ENCODE measurements around the gene MORC2. TPM values are rescaled to one million over a fixed set of nuclear protein-coding genes. Genes with fewer than 3 reads are reported as not detected.

The MORC2 gene
- 15.7 TPM for total RNA-seq

DNA sequence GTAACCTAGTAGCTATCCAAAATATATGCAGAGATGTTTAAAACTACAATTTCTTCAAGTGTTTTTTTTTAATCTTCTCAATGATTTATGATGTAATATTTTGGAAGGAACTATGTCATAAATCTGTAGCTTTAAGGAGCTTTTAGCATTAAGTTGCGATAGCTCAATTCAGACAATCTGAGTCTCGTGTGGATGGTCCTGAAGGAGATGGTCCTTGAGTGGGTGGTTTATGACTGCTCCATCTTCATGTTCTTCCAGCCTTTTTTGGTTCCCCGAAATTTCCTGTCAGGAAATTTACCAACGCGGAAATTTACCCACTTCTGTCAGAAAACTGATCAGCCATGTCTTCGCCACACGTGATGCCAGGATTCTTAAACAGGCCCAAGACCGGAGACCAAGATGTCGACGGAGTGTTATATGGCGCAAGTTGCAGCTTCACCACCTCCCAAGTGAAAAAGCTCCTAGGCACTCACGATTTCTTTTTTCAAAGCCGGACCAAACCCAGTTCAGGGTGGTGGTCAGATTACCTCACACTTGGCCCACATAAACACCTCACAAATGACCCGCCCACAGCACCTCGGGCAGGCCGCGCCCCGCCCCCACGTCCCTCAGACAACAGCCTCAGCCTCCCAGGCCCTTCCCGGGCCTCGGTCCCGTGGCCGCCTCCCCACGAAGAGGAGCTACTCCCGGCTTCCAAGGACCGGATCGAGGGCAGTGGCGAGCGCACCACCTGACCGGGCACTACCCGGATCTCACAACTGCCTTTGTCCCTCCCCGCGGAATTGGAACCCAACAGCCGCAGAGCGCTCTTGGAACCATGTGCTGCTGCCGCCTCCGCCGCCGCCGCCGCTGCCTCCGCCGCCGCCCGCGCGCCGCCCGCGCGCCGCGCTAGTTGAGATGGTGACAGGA is at the start of gene MORC2:
TSS of gene MORC2 (minus strand) at position 760 of the 909 bp plus-strand sequence. CDS start 885 bp downstream, outside the sequence.
- Histone ChIP-seq H3K9ac (ENCODE audit: low read depth in 1 of 3, low read length in 3 of 3) (peak within 1 kb of the TSS; percentile 85 to 87 (median 86)), H3K27ac (ENCODE audit: low read depth, low read length) (peak within 1 kb of the TSS; percentile 95), H3K9me3 (ENCODE audit: control insufficient read depth in 3 of 3, low read length in 3 of 3) (peaks cover 0 to 3% (median 0%) of the 10 kb centered on the region in 3 donors), H3K27me3 (ENCODE audit: control insufficient read depth in 3 of 3, insufficient read depth in 3 of 3, low read length in 3 of 3) (no peaks in the 10 kb centered on the region), H3K4me3 (ENCODE audit: low read length in 3 of 3) (peak within 1 kb of the TSS; percentile 76 to 95 (median 79)), H3K4me1 (ENCODE audit: control insufficient read depth in 3 of 3, insufficient read depth in 3 of 3, low read length in 3 of 3) (peaks cover 9 to 70% (median 43%) of the 10 kb centered on the region in 3 donors), H3K36me3 (ENCODE audit: control insufficient read depth in 3 of 3, insufficient read depth in 3 of 3, low read length in 3 of 3) (peaks cover 9 to 20% (median 17%) of the 10 kb centered on the region in 3 donors)

DNA sequence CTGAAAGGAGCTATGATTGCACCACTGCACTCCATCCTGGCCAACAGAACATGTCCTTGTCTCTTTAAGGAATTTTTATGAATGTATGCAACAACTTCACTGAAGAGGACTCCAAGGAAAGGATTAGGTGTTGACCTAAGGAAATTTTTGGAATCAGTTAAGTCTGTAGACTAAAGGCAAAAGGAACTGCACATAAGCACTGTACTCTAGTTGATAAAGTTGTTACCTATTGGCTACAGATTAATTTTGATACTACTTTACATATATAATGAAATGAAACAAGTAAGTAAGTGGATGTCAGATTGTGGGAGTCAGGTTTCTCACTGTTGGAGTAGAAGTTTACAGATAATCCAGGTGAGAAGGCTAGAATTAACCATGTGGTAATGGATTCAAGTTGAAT is 37.0 kb upstream of the MORC2 start:
- Histone ChIP-seq H3K27me3 (ENCODE audit: control insufficient read depth in 3 of 3, insufficient read depth in 3 of 3, low read length in 3 of 3) (peaks cover 0 to 2% (median 0%) of the 10 kb centered on the region in 3 donors), H3K36me3 (ENCODE audit: control insufficient read depth in 3 of 3, insufficient read depth in 3 of 3, low read length in 3 of 3) (no peaks in the 10 kb centered on the region), H3K9ac (ENCODE audit: low read depth in 1 of 3, low read length in 3 of 3) (no peak overlapping the region), H3K27ac (ENCODE audit: low read depth, low read length) (no peak overlapping the region), H3K4me3 (ENCODE audit: low read length in 3 of 3) (no peak overlapping the region), H3K4me1 (ENCODE audit: control insufficient read depth in 3 of 3, insufficient read depth in 3 of 3, low read length in 3 of 3) (no peaks in the 10 kb centered on the region), H3K9me3 (ENCODE audit: control insufficient read depth in 3 of 3, low read length in 3 of 3) (peaks cover 0 to 4% (median 3%) of the 10 kb centered on the region in 3 donors)

DNA sequence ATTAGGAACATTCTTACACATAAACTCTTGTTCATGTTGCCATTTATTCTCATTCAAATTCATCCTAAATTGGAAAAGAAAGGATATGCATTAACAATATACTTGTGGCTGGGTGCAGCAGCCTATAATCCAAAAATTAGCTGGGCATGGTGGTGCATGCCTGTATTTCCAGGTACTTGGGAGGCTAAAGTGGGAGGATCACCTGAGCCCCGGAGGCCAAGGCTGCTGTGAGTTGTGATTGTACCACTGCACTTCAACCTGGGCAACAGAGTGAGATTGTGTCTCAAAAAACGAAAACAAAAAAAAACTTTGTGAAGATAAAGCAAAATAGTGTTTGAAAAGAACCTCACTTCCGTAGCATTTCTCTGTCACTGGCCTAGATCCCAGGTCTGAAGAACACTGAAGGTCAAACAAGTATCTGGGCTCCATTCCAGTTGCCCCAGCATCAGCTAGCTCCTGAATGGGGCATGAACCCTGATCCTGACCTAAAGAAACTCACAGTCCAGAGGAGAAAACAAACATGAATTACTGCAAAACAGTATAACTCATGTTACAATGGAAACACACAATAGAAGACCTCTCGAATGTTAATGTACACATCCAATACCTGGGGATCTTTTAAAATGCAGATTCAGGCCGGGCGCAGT is 32.7 kb upstream of the MORC2 start:
- Histone ChIP-seq H3K9ac (ENCODE audit: low read depth in 1 of 3, low read length in 3 of 3) (no peak overlapping the region), H3K9me3 (ENCODE audit: control insufficient read depth in 3 of 3, low read length in 3 of 3) (peaks cover 0 to 4% (median 3%) of the 10 kb centered on the region in 3 donors), H3K4me3 (ENCODE audit: low read length in 3 of 3) (no peak overlapping the region), H3K27me3 (ENCODE audit: control insufficient read depth in 3 of 3, insufficient read depth in 3 of 3, low read length in 3 of 3) (peaks cover 0 to 2% (median 0%) of the 10 kb centered on the region in 3 donors), H3K4me1 (ENCODE audit: control insufficient read depth in 3 of 3, insufficient read depth in 3 of 3, low read length in 3 of 3) (no peaks in the 10 kb centered on the region), H3K36me3 (ENCODE audit: control insufficient read depth in 3 of 3, insufficient read depth in 3 of 3, low read length in 3 of 3) (no peaks in the 10 kb centered on the region), H3K27ac (ENCODE audit: low read depth, low read length) (no peak overlapping the region)

DNA sequence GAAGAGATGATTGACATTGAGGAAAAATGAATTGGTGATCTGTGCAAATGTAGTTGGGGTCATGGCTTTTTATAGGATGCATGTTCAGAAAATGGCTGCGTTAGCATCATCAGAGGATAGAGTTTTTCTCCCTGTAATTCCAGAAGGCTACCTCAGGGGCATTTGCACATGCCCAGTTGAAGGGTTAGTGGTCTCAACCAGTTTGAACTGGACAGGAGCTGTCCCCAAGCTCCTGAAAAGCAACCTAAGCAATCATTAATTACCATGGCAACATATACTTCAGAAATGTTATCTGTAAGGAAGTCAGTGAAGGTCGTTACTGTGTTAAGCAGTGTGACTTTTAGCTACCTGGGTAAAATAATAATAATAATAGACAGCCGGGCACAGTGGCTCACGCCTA is 29.8 kb upstream of the MORC2 start:
- Histone ChIP-seq H3K4me1 (ENCODE audit: control insufficient read depth in 3 of 3, insufficient read depth in 3 of 3, low read length in 3 of 3) (no peaks in the 10 kb centered on the region), H3K36me3 (ENCODE audit: control insufficient read depth in 3 of 3, insufficient read depth in 3 of 3, low read length in 3 of 3) (no peaks in the 10 kb centered on the region), H3K27ac (ENCODE audit: low read depth, low read length) (no peak overlapping the region), H3K27me3 (ENCODE audit: control insufficient read depth in 3 of 3, insufficient read depth in 3 of 3, low read length in 3 of 3) (peaks cover 0 to 2% (median 0%) of the 10 kb centered on the region in 3 donors), H3K4me3 (ENCODE audit: low read length in 3 of 3) (no peak overlapping the region), H3K9me3 (ENCODE audit: control insufficient read depth in 3 of 3, low read length in 3 of 3) (no peaks in the 10 kb centered on the region), H3K9ac (ENCODE audit: low read depth in 1 of 3, low read length in 3 of 3) (no peak overlapping the region)

DNA sequence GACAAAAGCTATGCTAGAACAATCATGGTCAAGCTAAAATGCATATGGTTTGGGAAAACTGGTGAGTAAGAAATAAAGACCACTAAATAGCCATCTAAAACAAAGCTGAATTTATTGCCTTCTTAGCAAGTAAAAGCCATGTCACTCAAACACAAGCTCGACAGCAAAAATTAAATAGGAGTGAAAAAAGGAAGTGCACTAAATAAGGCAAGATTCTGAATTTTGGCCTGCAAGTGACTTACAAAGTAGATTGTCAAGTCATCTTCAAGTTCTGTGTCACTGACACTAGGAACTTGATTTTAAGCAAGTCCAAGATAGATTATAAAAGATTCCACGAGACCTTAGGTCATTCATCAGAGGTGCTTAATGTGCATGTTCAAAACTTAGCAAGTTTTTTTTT is 27.9 kb upstream of the MORC2 start:
- no peaks in the 10 kb centered on the region for H3K4me1 ChIP-seq (ENCODE audit: control insufficient read depth in 3 of 3, insufficient read depth in 3 of 3, low read length in 3 of 3)
- no peaks in the 10 kb centered on the region for H3K9me3 ChIP-seq (ENCODE audit: control insufficient read depth in 3 of 3, low read length in 3 of 3)
- no peak overlapping the region for H3K9ac ChIP-seq (ENCODE audit: low read depth in 1 of 3, low read length in 3 of 3)
- H3K27me3 ChIP-seq (ENCODE audit: control insufficient read depth in 3 of 3, insufficient read depth in 3 of 3, low read length in 3 of 3): no peaks in the 10 kb centered on the region
- H3K27ac ChIP-seq (ENCODE audit: low read depth, low read length): no peak overlapping the region
- no peak overlapping the region for H3K4me3 ChIP-seq (ENCODE audit: low read length in 3 of 3)
- H3K36me3 ChIP-seq (ENCODE audit: control insufficient read depth in 3 of 3, insufficient read depth in 3 of 3, low read length in 3 of 3): no peaks in the 10 kb centered on the region

DNA sequence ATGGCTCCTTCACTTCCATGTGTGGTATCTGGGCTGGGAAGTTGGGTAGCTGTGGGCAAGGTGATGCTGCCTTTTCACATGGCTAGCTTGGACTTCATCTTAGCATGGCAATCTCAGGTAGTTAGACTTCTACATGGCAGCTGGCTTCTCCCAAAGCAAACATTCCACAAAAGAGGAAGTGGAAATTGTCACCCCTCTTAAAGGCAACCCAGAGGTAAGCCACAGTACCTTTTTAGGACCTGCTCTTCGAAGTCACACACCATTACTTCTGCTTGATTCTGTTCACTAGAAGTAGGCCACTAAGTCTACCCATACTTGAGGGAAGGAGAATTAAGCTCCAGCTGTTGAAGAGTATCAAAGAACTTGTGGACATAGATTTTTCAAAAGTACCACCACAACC is 26.4 kb upstream of the MORC2 start:
- H3K27ac ChIP-seq (ENCODE audit: low read depth, low read length): no peak overlapping the region
- H3K4me1 ChIP-seq (ENCODE audit: control insufficient read depth in 3 of 3, insufficient read depth in 3 of 3, low read length in 3 of 3): no peaks in the 10 kb centered on the region
- H3K4me3 ChIP-seq (ENCODE audit: low read length in 3 of 3): no peak overlapping the region
- H3K9me3 ChIP-seq (ENCODE audit: control insufficient read depth in 3 of 3, low read length in 3 of 3): no peaks in the 10 kb centered on the region
- H3K9ac ChIP-seq (ENCODE audit: low read depth in 1 of 3, low read length in 3 of 3): no peak overlapping the region
- no peaks in the 10 kb centered on the region for H3K36me3 ChIP-seq (ENCODE audit: control insufficient read depth in 3 of 3, insufficient read depth in 3 of 3, low read length in 3 of 3)
- H3K27me3 ChIP-seq (ENCODE audit: control insufficient read depth in 3 of 3, insufficient read depth in 3 of 3, low read length in 3 of 3): no peaks in the 10 kb centered on the region

DNA sequence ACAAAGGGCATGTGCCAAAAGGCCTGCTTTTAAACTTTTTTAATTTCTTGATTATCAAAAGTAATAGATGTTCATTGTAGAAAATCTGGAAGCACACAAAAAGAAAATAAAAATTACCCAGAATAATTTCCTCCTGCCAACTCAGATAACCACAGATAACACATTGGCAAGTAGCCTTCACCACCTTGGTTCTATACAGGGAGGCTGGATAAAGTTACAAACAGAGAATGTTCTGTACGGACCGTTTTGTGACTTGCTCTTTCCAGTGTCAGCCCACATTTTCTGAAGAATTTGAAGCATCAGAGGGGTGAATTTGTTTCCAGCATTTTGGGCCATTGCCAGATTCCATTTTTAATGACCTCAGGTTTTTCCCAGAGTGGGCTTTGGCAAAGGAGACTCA is 24.0 kb upstream of the MORC2 start:
- H3K4me3 ChIP-seq (ENCODE audit: low read length in 3 of 3): no peak overlapping the region
- no peaks in the 10 kb centered on the region for H3K36me3 ChIP-seq (ENCODE audit: control insufficient read depth in 3 of 3, insufficient read depth in 3 of 3, low read length in 3 of 3)
- no peaks in the 10 kb centered on the region for H3K9me3 ChIP-seq (ENCODE audit: control insufficient read depth in 3 of 3, low read length in 3 of 3)
- no peak overlapping the region for H3K27ac ChIP-seq (ENCODE audit: low read depth, low read length)
- no peaks in the 10 kb centered on the region for H3K27me3 ChIP-seq (ENCODE audit: control insufficient read depth in 3 of 3, insufficient read depth in 3 of 3, low read length in 3 of 3)
- no peak overlapping the region for H3K9ac ChIP-seq (ENCODE audit: low read depth in 1 of 3, low read length in 3 of 3)
- H3K4me1 ChIP-seq (ENCODE audit: control insufficient read depth in 3 of 3, insufficient read depth in 3 of 3, low read length in 3 of 3): no peaks in the 10 kb centered on the region

DNA sequence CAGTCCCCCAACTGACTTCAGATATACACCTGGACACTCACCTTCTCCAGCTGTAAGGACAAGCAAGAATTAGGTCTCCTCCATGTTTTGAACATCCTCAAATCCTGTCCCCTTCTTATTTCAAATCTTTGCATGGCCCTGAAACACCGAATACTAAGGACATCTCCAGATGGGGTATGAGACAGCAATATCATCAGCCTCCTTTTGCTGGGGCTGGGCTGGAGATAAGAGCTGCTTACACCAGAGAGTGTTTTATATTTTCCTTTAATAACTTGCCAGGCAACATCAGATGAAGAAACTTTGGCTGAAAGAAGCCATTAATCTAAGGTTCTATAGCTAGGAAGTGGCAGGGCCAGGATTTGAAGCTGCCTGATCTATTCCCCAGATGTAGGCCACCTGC is 22.1 kb upstream of the MORC2 start:
- Histone ChIP-seq H3K36me3 (ENCODE audit: control insufficient read depth in 3 of 3, insufficient read depth in 3 of 3, low read length in 3 of 3) (no peaks in the 10 kb centered on the region), H3K4me1 (ENCODE audit: control insufficient read depth in 3 of 3, insufficient read depth in 3 of 3, low read length in 3 of 3) (no peaks in the 10 kb centered on the region), H3K27ac (ENCODE audit: low read depth, low read length) (no peak overlapping the region), H3K9me3 (ENCODE audit: control insufficient read depth in 3 of 3, low read length in 3 of 3) (no peaks in the 10 kb centered on the region), H3K4me3 (ENCODE audit: low read length in 3 of 3) (no peak overlapping the region), H3K27me3 (ENCODE audit: control insufficient read depth in 3 of 3, insufficient read depth in 3 of 3, low read length in 3 of 3) (no peaks in the 10 kb centered on the region), H3K9ac (ENCODE audit: low read depth in 1 of 3, low read length in 3 of 3) (no peak overlapping the region)

DNA sequence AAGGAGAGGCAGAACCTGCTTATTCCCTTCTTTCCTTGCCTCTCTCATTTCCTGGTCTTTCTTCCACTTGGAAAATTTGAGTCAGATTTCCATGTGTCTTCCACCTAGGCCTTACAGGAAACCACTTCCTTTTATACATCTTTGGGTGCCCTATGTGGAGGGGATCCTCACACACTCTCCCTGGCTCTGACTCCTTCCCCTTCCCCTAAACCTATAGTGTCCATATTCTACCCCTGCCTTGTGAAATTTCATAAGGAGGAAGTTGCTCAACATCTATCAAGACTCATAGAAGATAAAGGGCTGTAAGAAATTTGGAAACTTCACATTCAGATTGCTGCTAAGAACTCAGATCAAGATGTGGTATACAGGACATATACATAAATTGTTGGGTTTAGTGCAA is 20.9 kb upstream of the MORC2 start:
- no peak overlapping the region for H3K4me3 ChIP-seq (ENCODE audit: low read length in 3 of 3)
- no peaks in the 10 kb centered on the region for H3K9me3 ChIP-seq (ENCODE audit: control insufficient read depth in 3 of 3, low read length in 3 of 3)
- no peak overlapping the region for H3K9ac ChIP-seq (ENCODE audit: low read depth in 1 of 3, low read length in 3 of 3)
- H3K27ac ChIP-seq (ENCODE audit: low read depth, low read length): no peak overlapping the region
- no peaks in the 10 kb centered on the region for H3K27me3 ChIP-seq (ENCODE audit: control insufficient read depth in 3 of 3, insufficient read depth in 3 of 3, low read length in 3 of 3)
- H3K4me1 ChIP-seq (ENCODE audit: control insufficient read depth in 3 of 3, insufficient read depth in 3 of 3, low read length in 3 of 3): no peaks in the 10 kb centered on the region
- no peaks in the 10 kb centered on the region for H3K36me3 ChIP-seq (ENCODE audit: control insufficient read depth in 3 of 3, insufficient read depth in 3 of 3, low read length in 3 of 3)

DNA sequence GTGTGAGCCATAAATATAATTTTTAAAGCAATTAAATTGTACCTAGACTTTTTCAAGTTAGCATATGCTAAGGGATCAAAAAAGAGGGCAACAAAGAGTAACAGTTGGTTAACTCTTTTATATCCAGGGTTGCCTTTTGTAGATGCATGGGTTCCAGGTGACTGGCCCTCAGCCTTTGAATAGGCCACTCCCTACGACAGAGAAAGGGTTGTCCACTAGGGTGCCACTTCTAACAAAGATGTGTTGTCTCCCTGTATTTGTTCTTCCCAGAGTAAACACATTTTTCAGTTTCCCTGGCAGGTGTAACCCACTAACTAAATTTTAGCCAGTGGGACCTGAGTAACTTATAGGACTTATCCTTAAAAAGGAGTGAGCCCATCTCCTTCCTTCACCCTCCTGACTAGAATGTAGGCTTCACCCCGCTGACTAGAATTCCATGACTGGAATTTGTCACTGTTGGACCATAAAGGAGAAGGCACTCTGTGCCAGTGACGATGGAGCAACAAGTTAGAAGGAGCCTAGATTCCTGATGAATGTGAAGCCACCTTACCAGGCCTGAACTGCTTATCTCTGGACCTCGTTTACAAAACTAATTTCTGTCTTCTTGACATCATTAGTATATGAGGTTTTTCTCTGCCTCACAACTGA is 17.1 kb upstream of the MORC2 start:
- no peaks in the 10 kb centered on the region for H3K9me3 ChIP-seq (ENCODE audit: control insufficient read depth in 3 of 3, low read length in 3 of 3)

More for the DNA sequence above, 17.1 kb upstream of the MORC2 start:
- Histone ChIP-seq H3K27me3 (ENCODE audit: control insufficient read depth in 3 of 3, insufficient read depth in 3 of 3, low read length in 3 of 3) (no peaks in the 10 kb centered on the region), H3K9ac (ENCODE audit: low read depth in 1 of 3, low read length in 3 of 3) (no peak overlapping the region), H3K36me3 (ENCODE audit: control insufficient read depth in 3 of 3, insufficient read depth in 3 of 3, low read length in 3 of 3) (no peaks in the 10 kb centered on the region), H3K4me3 (ENCODE audit: low read length in 3 of 3) (no peak overlapping the region), H3K27ac (ENCODE audit: low read depth, low read length) (no peak overlapping the region), H3K4me1 (ENCODE audit: control insufficient read depth in 3 of 3, insufficient read depth in 3 of 3, low read length in 3 of 3) (no peaks in the 10 kb centered on the region)

Data from skeletal muscle tissue (tissue), 4 donors.